ENCODE data around the gene OLFM1. TPM values are rescaled to one million over a fixed set of nuclear protein-coding genes. Genes with fewer than 3 reads are reported as not detected.

Gene OLFM1
- total RNA-seq, 1 donor from 2014 or later = 10.0 TPM

GRCh38 chr9:135170535-135170934, 83.1 kb downstream of the OLFM1 start:
- Histone ChIP-seq H3K27ac (replicated peaks) (no peak overlapping the region), H3K27me3 (ENCODE audit: low read depth) (peaks cover 99% of the 10 kb centered on the region), H3K36me3 (no peaks in the 10 kb centered on the region), H3K4me1 (no peaks in the 10 kb centered on the region), H3K9me3 (replicated peaks) (no peaks in the 10 kb centered on the region), H3K4me3 (no peak overlapping the region)
- no peak for DNase-seq
- TF ChIP-seq CTCF (IDR thresholded peaks at IDR 0.05; ENCODE audit: borderline replicate concordance) = no peak
- intact Hi-C loops (cut with micrococcal nuclease) = no loop called here

Other genes starting within 250 kb of the OLFM1 start
- not detected for gene FCN2, start 206.9 kb upstream of the OLFM1 start, total RNA-seq
- 2.9 TPM for gene FCN1, start 169.8 kb upstream of the OLFM1 start, total RNA-seq

Measured in left ventricle myocardium inferior (tissue), 1 donor.